Tibial artery (tissue), 4 donors: Measurements from ENCODE around the gene CYBC1.

Experiments used
- DNase-seq, 2 donors: peaks; one replicate each; pipeline ENCODE4 v3.0.0-alpha.2; 2019
- H3K27ac ChIP-seq, 2 donors: fragments of 200-600 bp; sonication (generic) in 1 of 2; 1 replicate in 1 of 2; 2 replicates in 1 of 2; pipeline ENCODE4 v1.5.1; 2018 to 2019; ENCODE audit warnings: mild to moderate bottlenecking in 1 of 2
- H3K27me3 ChIP-seq, 2 donors: fragments of 200-600 bp; sonication (generic) in 1 of 2; one replicate each; pipeline versions ENCODE4 v1.5.1 to v1.6.0; 2016 to 2019
- H3K36me3 ChIP-seq, 3 donors: fragments of 200-600 bp; sonication (generic) in 2 of 3; one replicate each; pipeline ENCODE4 v1.5.1; 2016 to 2019; ENCODE audit warnings: mild to moderate bottlenecking in 2 of 3
- H3K4me1 ChIP-seq, 4 donors: fragments of 200-600 bp; sonication (generic) in 2 of 4; 1 replicate in 3 of 4; 2 replicates in 1 of 4; pipeline ENCODE4 v1.5.1; 2016 to 2019
- H3K4me3 ChIP-seq, 2 donors: fragments of 200-600 bp; sonication (generic) in 1 of 2; 1 replicate in 1 of 2; 2 replicates in 1 of 2; pipeline ENCODE4 v1.5.1; 2018 to 2019; ENCODE audit warnings: mild to moderate bottlenecking in 2 of 2
- H3K9me3 ChIP-seq, 3 donors: fragments of 200-600 bp; sonication (generic) in 1 of 3; one replicate each; pipeline ENCODE4 v1.5.1; 2016 to 2019
- CTCF ChIP-seq, 2 experiments: fragments of 200-600 bp in 1 of 2; fragments of 450-650 bp in 1 of 2; IDR thresholded peaks; one replicate each; pipeline ENCODE4 v1.5.1; 2017 to 2019; ENCODE audit warnings: antibody characterized with exemption in 2 of 2, mild to moderate bottlenecking in 1 of 2, moderate library complexity in 1 of 2
- intact Hi-C: fragments of 100-400 bp; cut with DNase I; formaldehyde crosslinking; loops from one replicate; pipeline ENCODE4 v1.15.0; 2023; ENCODE audit warnings: low total_unique reads

CYBC1 gene

GRCh38 chr17:82428546-82428945, 22.0 kb downstream of the CYBC1 start:
- H3K4me3 ChIP-seq = no peak overlapping the region
- H3K36me3 ChIP-seq = peaks cover 0 to 45% (median 4%) of the 10 kb centered on the region in 3 donors
- no peaks in the 10 kb centered on the region for H3K9me3 ChIP-seq
- no peaks in the 10 kb centered on the region for H3K27me3 ChIP-seq
- no peak overlapping the region for H3K27ac ChIP-seq
- intact Hi-C loops = loop anchor here (5.0 kb wide), 1 partner anchor 76 kb away; no protein-coding TSS in a partner anchor
- TF ChIP-seq CTCF (IDR thresholded peaks at IDR 0.05) = no peak
- DNase-seq = no peak
- peaks cover 0 to 19% (median 10%) of the 10 kb centered on the region in 4 donors for H3K4me1 ChIP-seq

DNA sequence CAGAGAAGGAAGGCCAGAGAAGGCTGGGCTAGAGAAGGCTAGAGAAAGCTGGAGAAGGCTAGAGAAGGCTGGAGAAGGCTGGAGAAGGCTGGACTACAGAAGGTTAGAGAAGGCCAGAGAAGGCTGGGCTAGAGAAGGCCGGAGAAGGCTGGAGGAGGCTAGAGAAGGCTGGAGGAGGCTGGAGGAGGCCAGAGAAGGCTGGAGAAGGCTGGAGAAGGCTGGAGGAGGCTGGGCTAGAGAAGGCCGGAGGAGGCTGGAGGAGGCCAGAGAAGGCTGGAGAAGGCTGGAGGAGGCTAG, 25.7 kb downstream of the CYBC1 start:
- intact Hi-C loops = loop anchor here (5.0 kb wide), 1 partner anchor 73 kb away; no protein-coding TSS in a partner anchor
- TF ChIP-seq CTCF (IDR thresholded peaks at IDR 0.05) = no peak

DNA sequence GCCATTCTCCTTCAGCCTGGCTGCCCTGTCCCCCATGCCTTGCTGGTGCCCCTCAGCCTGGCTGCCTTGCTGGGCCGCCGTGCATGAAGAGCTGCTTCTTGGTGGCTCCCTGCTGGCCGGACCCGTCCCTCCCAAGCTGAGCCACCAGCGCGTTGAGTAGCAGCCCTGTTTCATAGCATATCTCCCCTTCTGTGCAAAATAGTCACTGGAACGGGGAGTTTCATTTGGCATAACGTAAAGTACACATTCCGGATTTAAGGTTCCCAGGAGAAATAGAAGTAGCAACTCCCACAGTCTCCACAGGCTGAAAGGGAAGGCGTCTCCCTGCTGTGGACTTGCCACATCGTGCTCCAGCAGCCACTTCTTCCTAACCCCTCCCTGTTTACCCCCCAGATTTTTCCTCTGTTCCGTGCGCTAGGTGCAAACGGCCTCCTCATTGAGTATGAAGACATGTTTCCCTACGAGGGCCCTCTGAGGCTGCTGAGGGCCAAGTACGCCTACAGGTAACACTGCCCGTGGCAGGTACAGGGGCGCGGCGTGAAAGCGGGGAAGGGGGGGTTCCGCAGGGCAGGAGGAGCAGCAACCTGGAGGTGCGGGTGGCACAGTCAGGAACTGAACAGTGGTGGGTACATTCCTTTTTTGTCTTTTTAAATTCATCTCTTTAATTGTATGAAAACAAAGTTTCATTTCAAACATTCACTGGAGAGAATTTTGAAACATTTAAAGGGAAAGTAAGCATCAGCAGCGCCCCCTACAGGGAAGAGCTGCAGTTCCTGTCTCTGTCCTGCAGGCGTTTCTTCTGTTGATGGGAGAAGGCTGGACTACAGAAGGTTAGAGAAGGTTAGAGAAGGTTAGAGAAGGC, 26.3 kb downstream of the CYBC1 start:
- H3K4me3 ChIP-seq = peak overlapping the region; percentile 46 to 59
- no peaks in the 10 kb centered on the region for H3K27me3 ChIP-seq
- no peaks in the 10 kb centered on the region for H3K9me3 ChIP-seq
- DNase-seq = peak in 1 of 2 donors; percentile 80
- H3K4me1 ChIP-seq = peaks cover 0 to 23% (median 13%) of the 10 kb centered on the region in 4 donors
- intact Hi-C loops = no loop called here
- peaks cover 4 to 29% (median 5%) of the 10 kb centered on the region in 3 donors for H3K36me3 ChIP-seq
- peak; percentile 78 to 80 for TF ChIP-seq CTCF (IDR thresholded peaks at IDR 0.05)
- peak overlapping the region; percentile 74 to 79 for H3K27ac ChIP-seq

More for the DNA sequence above, 25.7 kb downstream of the CYBC1 start:
- Histone ChIP-seq H3K27ac (peak overlapping the region; percentile 74 to 79), H3K4me3 (peak overlapping the region; percentile 46 to 59), H3K36me3 (peaks cover 4 to 35% (median 5%) of the 10 kb centered on the region in 3 donors), H3K27me3 (no peaks in the 10 kb centered on the region), H3K4me1 (peaks cover 0 to 23% (median 11%) of the 10 kb centered on the region in 4 donors), H3K9me3 (no peaks in the 10 kb centered on the region)
- no peak for DNase-seq

GRCh38 chr17:82419540-82419939, 31.0 kb downstream of the CYBC1 start:
- H3K27ac ChIP-seq = no peak overlapping the region
- no peaks in the 10 kb centered on the region for H3K9me3 ChIP-seq
- DNase-seq = no peak
- no peaks in the 10 kb centered on the region for H3K27me3 ChIP-seq
- no peak for TF ChIP-seq CTCF (IDR thresholded peaks at IDR 0.05)
- peaks cover 0 to 29% (median 24%) of the 10 kb centered on the region in 4 donors for H3K4me1 ChIP-seq
- intact Hi-C loops = loop anchor here (5.0 kb wide), 1 partner anchor 133 kb away; no protein-coding TSS in a partner anchor
- H3K4me3 ChIP-seq = no peak overlapping the region
- H3K36me3 ChIP-seq = peaks cover 0 to 19% (median 5%) of the 10 kb centered on the region in 3 donors

- Histone ChIP-seq H3K36me3 (peaks cover 0 to 22% (median 5%) of the 10 kb centered on the region in 3 donors), H3K27ac (peak within 1 kb of the TSS; percentile 84 to 85), H3K4me1 (peaks cover 0 to 24% (median 16%) of the 10 kb centered on the region in 4 donors), H3K27me3 (no peaks in the 10 kb centered on the region), H3K9me3 (no peaks in the 10 kb centered on the region), H3K4me3 (peak within 1 kb of the TSS; percentile 58 to 77)
- DNase-seq = peak; percentile 69 to 90
- TF ChIP-seq CTCF (IDR thresholded peaks at IDR 0.05) = peak in 1 of 2 experiments; percentile 22
- intact Hi-C loops = loop anchor here (5.0 kb wide), 1 partner anchor 134 kb away; no protein-coding TSS in a partner anchor
Observed at GRCh38 chr17:82418001-82418986, 32.3 kb downstream of the CYBC1 start, which contains the start of the genes HEXD and OGFOD3. TSS of gene HEXD (plus strand) at chr17:82418347. CDS start at chr17:82419800, 1,453 bp downstream. TSS of gene OGFOD3 (minus strand) at chr17:82418586. CDS start at chr17:82418485, 101 bp downstream.
